ENCODE data around the gene SLC12A8.

Gene SLC12A8

DNA sequence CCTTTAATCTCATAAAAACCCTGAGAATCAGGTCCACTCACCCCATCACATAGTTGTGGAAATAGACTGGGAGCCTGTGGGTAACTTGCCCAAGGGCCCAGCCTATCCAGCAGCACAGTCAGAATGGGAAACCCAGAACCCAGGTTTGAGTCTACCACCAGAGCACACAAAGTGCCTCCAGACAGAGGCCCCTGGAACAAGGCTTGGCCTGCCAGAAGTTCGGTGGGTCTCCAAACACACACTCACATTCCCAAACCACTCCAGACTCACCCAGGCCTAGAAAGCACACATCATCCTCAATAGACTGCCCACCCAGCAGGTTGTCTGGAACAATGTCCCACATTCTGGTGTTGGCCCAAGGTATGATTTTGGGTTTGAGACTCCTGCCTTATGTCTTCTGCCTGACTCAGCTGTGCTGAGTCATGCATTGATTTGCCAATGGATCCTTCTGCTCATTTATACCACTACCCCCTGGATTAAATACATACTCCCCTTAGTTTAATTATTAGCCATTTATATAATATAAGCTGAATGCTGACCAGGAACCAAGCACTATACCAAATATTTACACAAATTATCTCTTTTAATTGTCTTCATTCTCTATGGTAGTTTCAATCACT lies 4.5 kb downstream of the SLC12A8 start:
- TF ChIP-seq, protein P1, sequence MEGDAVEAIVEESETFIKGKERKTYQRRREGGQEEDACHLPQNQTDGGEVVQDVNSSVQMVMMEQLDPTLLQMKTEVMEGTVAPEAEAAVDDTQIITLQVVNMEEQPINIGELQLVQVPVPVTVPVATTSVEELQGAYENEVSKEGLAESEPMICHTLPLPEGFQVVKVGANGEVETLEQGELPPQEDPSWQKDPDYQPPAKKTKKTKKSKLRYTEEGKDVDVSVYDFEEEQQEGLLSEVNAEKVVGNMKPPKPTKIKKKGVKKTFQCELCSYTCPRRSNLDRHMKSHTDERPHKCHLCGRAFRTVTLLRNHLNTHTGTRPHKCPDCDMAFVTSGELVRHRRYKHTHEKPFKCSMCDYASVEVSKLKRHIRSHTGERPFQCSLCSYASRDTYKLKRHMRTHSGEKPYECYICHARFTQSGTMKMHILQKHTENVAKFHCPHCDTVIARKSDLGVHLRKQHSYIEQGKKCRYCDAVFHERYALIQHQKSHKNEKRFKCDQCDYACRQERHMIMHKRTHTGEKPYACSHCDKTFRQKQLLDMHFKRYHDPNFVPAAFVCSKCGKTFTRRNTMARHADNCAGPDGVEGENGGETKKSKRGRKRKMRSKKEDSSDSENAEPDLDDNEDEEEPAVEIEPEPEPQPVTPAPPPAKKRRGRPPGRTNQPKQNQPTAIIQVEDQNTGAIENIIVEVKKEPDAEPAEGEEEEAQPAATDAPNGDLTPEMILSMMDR (IDR thresholded peaks at IDR 0.05; ENCODE audit: control insufficient read depth, extremely low read depth, insufficient read depth), result no peak
- H3K4me3 ChIP-seq (ENCODE audit: low read depth, low read length), result no peak overlapping the region
- DNase-seq (ENCODE audit: low read depth), result peak; percentile 2

DNA sequence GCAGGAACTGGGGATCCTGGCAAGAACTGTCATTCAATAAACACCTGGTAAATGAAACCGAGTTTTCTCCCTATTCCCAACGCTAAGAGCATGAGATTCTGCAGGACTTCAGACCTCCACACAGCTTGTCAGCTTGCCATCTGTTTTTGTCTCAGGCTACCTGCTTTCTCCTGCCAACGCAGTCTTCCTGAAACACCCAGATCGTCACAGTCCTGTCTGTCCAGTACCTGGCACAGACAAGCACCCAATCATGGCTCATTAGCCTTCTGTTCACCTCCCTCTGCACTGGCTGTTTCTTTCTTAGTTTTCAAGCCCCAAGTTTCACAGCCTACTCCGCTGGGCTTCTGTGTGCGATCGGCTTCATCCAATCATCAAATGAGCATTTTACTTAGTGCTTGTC lies 5.0 kb downstream of the SLC12A8 start:
- no peak overlapping the region for H3K4me3 ChIP-seq (ENCODE audit: low read depth, low read length)
- TF ChIP-seq, protein P1 (IDR thresholded peaks at IDR 0.05; ENCODE audit: control insufficient read depth, extremely low read depth, insufficient read depth), result no peak
- peak; percentile 70 for DNase-seq (ENCODE audit: low read depth)

DNA sequence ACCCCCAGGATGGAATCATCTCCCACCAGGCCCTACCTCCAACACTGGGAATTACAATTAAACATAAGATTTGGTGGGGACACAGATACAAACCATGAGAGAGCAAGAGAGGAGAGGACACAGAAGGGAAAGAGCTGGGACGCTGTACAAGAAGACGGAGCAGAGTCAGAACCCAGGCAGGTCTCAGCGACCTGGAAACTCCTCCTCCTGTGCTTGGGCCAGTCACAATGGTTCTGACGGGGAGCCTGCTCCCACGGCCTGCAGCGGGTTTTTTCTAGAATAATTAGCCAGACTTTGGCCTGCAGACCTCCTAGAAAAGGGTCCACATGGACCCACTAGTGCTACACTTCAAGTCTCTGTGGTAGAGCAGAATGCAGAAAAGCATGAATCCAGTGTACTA lies 5.6 kb downstream of the SLC12A8 start:
- TF ChIP-seq, protein P1 (IDR thresholded peaks at IDR 0.05; ENCODE audit: control insufficient read depth, extremely low read depth, insufficient read depth), result no peak
- H3K4me3 ChIP-seq (ENCODE audit: low read depth, low read length), result no peak overlapping the region
- DNase-seq (ENCODE audit: low read depth), result no peak

DNA sequence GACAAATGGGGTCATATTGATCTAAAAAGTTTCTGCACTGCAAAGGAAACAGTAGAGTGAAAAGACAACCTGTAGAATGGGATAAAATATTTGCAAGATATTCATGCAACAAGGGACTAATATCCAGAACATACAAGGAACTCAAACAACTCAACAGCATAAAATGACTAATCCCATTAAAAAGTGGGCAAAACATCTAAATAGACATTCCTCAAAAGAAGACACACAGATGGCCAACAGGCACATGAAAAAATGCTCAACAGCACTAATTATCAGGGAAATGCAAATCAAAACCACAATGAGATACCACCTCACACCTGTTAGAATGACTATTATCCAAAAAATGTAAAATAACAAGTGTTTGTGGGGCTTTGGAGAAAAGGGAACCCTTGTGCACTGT lies 8.8 kb downstream of the SLC12A8 start:
- no peak overlapping the region for H3K4me3 ChIP-seq (ENCODE audit: low read depth, low read length)
- DNase-seq (ENCODE audit: low read depth), result no peak
- TF ChIP-seq, protein P1 (IDR thresholded peaks at IDR 0.05; ENCODE audit: control insufficient read depth, extremely low read depth, insufficient read depth), result no peak

DNA sequence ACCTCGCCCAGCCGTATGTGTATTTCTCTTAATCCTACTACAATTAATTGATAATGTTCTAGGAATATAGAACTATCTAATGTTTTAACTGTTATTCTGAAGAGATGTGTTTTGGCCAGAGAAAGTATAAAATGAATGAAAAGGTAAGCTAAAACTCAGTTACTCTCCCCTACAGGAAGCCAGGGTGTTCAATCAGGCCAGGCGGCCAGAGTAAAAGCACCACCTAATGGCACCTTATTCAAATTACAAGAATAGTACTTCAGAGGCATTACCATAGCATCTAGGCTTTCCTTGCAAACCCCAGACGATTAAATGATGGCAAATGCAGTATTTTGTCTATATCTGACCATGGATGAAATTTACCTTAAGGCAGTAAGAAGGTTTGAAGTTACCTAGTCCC lies 10.4 kb downstream of the SLC12A8 start:
- TF ChIP-seq, protein P1 (IDR thresholded peaks at IDR 0.05; ENCODE audit: control insufficient read depth, extremely low read depth, insufficient read depth), result peak; percentile 37; the same call in 1 of the 2 replicates
- no peak for DNase-seq (ENCODE audit: low read depth)
- no peak overlapping the region for H3K4me3 ChIP-seq (ENCODE audit: low read depth, low read length)

DNA sequence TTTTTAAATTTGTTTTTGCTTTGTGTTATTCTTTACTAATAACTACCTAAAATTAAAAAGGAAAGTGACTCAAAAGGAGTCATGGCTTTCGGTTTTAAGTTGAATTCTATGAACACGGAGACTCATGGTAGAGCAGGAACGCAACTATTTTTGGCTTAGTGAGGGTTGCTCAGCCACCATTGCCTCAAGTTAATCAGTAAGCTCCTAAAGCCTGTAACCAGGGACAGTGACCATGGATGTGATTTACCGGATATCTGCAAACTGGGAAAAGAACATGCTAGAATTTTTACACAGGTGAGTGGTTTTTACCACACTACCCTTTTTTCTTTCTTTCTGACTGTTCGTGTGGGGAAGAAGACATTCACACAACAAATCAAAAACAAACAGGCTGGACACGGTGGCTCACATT lies 11.8 kb downstream of the SLC12A8 start:
- DNase-seq (ENCODE audit: low read depth), result no peak

More for the DNA sequence above, 11.8 kb downstream of the SLC12A8 start:
- no peak overlapping the region for H3K4me3 ChIP-seq (ENCODE audit: low read depth, low read length)
- TF ChIP-seq, protein P1 (IDR thresholded peaks at IDR 0.05; ENCODE audit: control insufficient read depth, extremely low read depth, insufficient read depth), result no peak
